GM12801 (cell line): Measurements from ENCODE around the gene PTPRJ.

Source experiments
- TF ChIP-seq, protein P1 (sequence below): IDR thresholded peaks from one replicate; pipeline ENCODE4 v1.5.1; 2011; ENCODE audit warnings: control low read depth; ENCODE audit not compliant: insufficient read length; ENCODE audit errors: extremely low read depth

The PTPRJ gene

GRCh38 chr11:48129697-48130395, 149.5 kb downstream of the PTPRJ start:
- TF ChIP-seq, protein P1, sequence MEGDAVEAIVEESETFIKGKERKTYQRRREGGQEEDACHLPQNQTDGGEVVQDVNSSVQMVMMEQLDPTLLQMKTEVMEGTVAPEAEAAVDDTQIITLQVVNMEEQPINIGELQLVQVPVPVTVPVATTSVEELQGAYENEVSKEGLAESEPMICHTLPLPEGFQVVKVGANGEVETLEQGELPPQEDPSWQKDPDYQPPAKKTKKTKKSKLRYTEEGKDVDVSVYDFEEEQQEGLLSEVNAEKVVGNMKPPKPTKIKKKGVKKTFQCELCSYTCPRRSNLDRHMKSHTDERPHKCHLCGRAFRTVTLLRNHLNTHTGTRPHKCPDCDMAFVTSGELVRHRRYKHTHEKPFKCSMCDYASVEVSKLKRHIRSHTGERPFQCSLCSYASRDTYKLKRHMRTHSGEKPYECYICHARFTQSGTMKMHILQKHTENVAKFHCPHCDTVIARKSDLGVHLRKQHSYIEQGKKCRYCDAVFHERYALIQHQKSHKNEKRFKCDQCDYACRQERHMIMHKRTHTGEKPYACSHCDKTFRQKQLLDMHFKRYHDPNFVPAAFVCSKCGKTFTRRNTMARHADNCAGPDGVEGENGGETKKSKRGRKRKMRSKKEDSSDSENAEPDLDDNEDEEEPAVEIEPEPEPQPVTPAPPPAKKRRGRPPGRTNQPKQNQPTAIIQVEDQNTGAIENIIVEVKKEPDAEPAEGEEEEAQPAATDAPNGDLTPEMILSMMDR = no peak

DNA sequence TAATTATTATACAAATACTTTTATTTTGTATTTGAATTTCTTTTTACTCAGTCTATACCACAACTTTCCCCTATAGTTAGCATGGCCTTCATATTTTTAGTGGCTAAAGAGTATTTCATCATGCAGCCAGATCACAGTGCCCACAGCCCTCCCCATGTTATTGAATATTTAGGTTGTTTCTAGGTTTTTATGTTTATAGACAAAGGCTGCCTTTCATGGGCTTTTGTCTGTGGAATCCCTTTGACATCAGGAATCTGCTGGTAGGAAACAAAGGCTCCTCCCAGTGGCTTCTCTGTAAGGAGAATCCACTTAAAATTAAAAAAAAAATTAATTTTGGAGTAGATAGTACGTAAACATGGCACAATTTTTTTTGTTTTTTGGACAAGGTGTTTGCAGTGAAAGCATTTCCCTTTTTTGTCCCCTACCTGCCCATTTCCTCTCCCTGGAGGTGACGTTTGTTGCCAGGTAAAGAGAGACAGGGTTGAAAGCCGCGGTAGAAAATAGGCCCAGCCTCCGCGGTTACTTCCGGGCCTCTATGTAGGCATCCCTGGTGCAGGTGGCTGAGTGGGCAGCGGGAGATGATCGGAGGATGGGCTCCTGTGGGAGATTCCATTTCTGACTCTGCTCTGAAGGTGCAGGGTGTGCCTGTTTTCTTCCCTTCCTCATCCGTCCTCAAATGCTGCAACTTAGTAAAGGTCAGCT, 154.0 kb downstream of the PTPRJ start:
- TF ChIP-seq, protein P1 = no peak

DNA sequence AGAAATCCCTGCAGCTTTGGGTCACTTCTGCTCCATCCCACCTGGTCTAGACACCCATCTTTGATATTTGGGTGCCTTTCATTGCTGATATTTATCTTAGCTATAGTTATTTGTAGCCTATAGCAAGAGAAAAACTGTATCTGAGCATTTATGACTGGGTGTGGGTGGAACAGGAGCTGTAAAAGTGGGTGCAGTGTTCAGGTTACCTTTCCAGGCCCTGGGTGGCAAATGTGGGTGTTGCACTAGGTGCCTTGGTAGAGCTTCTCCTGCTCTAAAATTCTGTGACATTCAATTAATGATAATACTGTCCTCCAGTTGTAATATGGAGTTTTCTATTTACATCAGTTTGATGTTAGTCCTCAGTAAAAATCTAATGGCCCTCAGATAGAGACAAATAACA, 157.9 kb downstream of the PTPRJ start:
- TF ChIP-seq, protein P1 = no peak

DNA sequence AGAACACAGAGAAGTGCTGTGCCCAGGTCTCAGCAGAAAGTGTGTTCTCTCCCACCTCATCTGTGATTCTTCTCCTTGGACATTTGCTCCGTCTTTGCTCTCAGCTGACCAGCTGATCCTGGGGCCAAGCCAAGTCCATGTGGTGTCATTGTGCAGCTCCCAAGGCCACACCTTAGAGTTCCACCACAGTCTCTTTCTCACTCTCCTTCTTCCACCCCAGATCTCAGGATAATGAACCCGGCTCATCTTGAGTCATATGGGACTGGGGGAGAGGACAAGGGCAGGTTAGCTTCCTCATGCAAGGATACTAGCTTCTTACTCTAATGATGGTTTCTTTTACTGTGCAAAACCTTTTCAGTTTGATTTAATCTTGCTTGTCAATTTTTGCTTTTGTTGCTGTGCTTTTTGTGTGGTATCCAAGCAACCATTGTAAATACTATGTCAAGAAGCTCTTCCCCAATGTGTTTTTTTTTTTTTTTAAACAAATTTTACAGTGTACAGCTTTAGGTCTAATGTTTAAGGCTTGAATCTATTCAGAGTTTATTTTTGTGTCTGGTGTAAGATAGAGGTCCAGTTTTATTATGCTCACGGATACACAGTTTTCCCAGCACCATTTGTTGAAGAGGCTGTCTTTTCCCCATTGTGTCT, 161.2 kb downstream of the PTPRJ start:
- TF ChIP-seq, protein P1 = no peak

- TF ChIP-seq, protein P1 = no peak
Measured at GRCh38 chr11:48142889-48143288, 162.5 kb downstream of the PTPRJ start.

DNA sequence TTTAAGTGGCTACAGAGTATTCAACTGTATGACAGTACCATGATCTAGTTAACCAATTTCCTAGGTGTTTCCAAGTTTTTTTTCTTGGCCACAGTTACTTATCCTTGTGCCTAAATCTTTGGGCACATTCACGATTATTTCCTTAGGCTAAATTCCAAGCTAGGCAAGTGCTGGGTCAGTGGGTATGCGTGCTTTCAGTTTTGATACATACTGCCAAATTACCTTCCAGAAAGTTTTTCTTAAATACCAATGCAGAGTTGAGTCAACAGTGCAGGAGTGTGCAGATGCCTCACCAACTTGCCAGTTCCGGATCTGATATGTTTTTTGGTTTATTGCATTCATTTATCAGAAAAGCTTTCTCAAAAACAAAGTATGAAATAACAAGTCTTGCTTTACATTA, 168.4 kb downstream of the PTPRJ start:
- TF ChIP-seq, protein P1 = no peak

DNA sequence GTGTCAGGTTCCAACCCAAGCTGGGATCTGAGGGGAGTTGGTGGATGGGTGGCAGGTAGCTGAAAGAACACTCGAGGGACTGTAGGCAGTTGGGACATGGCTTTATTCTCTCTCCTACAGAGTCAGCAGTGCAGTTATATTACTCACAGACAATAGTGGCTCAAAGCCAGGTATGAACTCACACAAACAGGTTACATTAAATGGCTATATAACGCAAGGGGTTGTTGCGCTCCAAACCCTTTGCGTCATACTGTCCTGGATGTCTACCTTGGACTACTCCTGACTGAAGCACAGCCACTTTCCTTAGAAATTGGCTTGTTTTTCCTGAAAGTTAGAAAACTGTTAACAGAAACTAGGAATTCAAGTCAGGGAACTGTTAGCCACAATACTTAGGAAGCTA, 169.9 kb downstream of the PTPRJ start:
- TF ChIP-seq, protein P1 = no peak
